ENCODE data around the gene PDZD11.

The PDZD11 gene

GRCh38 chrX:70240751-70241150 lies 49.0 kb downstream of the PDZD11 start:
- Histone ChIP-seq H3K4me3 (replicated peaks; ENCODE audit: insufficient read depth, low read length) (no peak overlapping the region), H3K27me3 (ENCODE audit: insufficient read depth, poor library complexity, severe bottlenecking) (no peaks in the 10 kb centered on the region), H3K27ac (replicated peaks) (no peak overlapping the region)
- DNase-seq (ENCODE audit: low read depth in 1 of 2, low spot score in 1 of 2), result no peak
- TF ChIP-seq CTCF (IDR thresholded peaks at IDR 0.05; ENCODE audit: insufficient read depth, low read length), result no peak
- TF ChIP-seq SPI1 (IDR thresholded peaks at IDR 0.05; ENCODE audit: borderline replicate concordance, low read depth), result no peak
- TF ChIP-seq POLR2AphosphoS5 (IDR thresholded peaks at IDR 0.05; ENCODE audit: low read depth), result no peak
- no peak for TF ChIP-seq REST (IDR thresholded peaks at IDR 0.05; ENCODE audit: insufficient replicate concordance, low read depth)
- no peak for TF ChIP-seq GABPA (IDR thresholded peaks at IDR 0.05; ENCODE audit: low read depth)

Data from HL-60 (cell line).